Measurements from ENCODE around the gene MARS2.
"Not testable (repeated sequence)": the region's sequence is repeated elsewhere in the genome, so short reads cannot be mapped to it uniquely, and the experiment has no call there.

Gene MARS2

GRCh38 chr2:197675246-197675645 is 29.9 kb upstream of the MARS2 start, which contains the start of gene RFTN2:
Gene RFTN2 (minus strand): TSS chr2:197675587. CDS start chr2:197675458, 129 bp downstream.
- H3K4me1 ChIP-seq (ENCODE audit: control insufficient read depth, insufficient read depth, low read length), result no peaks in the 10 kb centered on the region
- H3K27me3 ChIP-seq (ENCODE audit: control insufficient read depth in 1 of 2, insufficient read depth in 2 of 2, low read length in 2 of 2), result no peaks in the 10 kb centered on the region
- H3K36me3 ChIP-seq (ENCODE audit: control insufficient read depth in 2 of 2, insufficient read depth in 2 of 2, low read length in 2 of 2), result no peaks in the 10 kb centered on the region
- peak within 1 kb of the TSS; percentile 42 to 48 for H3K9ac ChIP-seq (ENCODE audit: low read length in 2 of 2)
- H3K27ac ChIP-seq (ENCODE audit: low read length), result no peak within 1 kb of the TSS
- peak within 1 kb of the TSS; percentile 50 to 51 for H3K4me3 ChIP-seq (ENCODE audit: low read length in 2 of 2)
- no peaks in the 10 kb centered on the region for H3K9me3 ChIP-seq (ENCODE audit: control insufficient read depth in 2 of 2, low read length in 2 of 2)

- Histone ChIP-seq H3K4me3 (ENCODE audit: low read length in 2 of 2) (peak overlapping the region; percentile 50 to 51), H3K27me3 (ENCODE audit: control insufficient read depth in 1 of 2, insufficient read depth in 2 of 2, low read length in 2 of 2) (no peaks in the 10 kb centered on the region), H3K9ac (ENCODE audit: low read length in 2 of 2) (peak overlapping the region; percentile 42 to 48), H3K27ac (ENCODE audit: low read length) (no peak overlapping the region), H3K4me1 (ENCODE audit: control insufficient read depth, insufficient read depth, low read length) (no peaks in the 10 kb centered on the region), H3K9me3 (ENCODE audit: control insufficient read depth in 2 of 2, low read length in 2 of 2) (no peaks in the 10 kb centered on the region), H3K36me3 (ENCODE audit: control insufficient read depth in 2 of 2, insufficient read depth in 2 of 2, low read length in 2 of 2) (no peaks in the 10 kb centered on the region)
Observed at GRCh38 chr2:197675711-197676188, 29.4 kb upstream of the MARS2 start.

- Histone ChIP-seq H3K4me3 (ENCODE audit: low read length in 2 of 2) (no peak overlapping the region), H3K9ac (ENCODE audit: low read length in 2 of 2) (no peak overlapping the region), H3K9me3 (ENCODE audit: control insufficient read depth in 2 of 2, low read length in 2 of 2) (no peaks in the 10 kb centered on the region), H3K27ac (ENCODE audit: low read length) (no peak overlapping the region), H3K27me3 (ENCODE audit: control insufficient read depth in 1 of 2, insufficient read depth in 2 of 2, low read length in 2 of 2) (no peaks in the 10 kb centered on the region), H3K4me1 (ENCODE audit: control insufficient read depth, insufficient read depth, low read length) (no peaks in the 10 kb centered on the region), H3K36me3 (ENCODE audit: control insufficient read depth in 2 of 2, insufficient read depth in 2 of 2, low read length in 2 of 2) (no peaks in the 10 kb centered on the region)
Observed at GRCh38 chr2:197677056-197677455, 28.1 kb upstream of the MARS2 start.

DNA sequence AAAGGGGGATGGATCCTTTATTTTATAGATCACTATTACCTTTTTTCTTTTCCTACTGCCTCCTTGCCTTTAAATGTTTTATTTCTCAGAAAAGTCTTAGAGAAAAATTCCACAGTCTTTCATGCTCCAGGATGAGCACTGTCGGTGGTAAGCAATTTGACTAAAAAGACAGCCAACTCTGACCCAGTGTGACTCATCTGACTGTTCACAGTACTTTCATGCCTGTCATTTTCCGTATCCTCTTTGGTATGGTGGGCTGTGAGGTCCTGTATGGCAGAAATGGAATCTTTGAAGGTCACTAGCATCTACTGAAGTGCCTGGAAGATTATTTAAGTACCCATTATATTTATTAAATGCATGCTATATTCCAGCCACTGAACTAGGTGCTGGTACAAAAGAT is 27.7 kb upstream of the MARS2 start:
- Histone ChIP-seq H3K9me3 (ENCODE audit: control insufficient read depth in 2 of 2, low read length in 2 of 2) (no peaks in the 10 kb centered on the region), H3K27ac (ENCODE audit: low read length) (no peak overlapping the region), H3K36me3 (ENCODE audit: control insufficient read depth in 2 of 2, insufficient read depth in 2 of 2, low read length in 2 of 2) (no peaks in the 10 kb centered on the region), H3K4me1 (ENCODE audit: control insufficient read depth, insufficient read depth, low read length) (no peaks in the 10 kb centered on the region), H3K4me3 (ENCODE audit: low read length in 2 of 2) (no peak overlapping the region), H3K27me3 (ENCODE audit: control insufficient read depth in 1 of 2, insufficient read depth in 2 of 2, low read length in 2 of 2) (no peaks in the 10 kb centered on the region), H3K9ac (ENCODE audit: low read length in 2 of 2) (no peak overlapping the region)

DNA sequence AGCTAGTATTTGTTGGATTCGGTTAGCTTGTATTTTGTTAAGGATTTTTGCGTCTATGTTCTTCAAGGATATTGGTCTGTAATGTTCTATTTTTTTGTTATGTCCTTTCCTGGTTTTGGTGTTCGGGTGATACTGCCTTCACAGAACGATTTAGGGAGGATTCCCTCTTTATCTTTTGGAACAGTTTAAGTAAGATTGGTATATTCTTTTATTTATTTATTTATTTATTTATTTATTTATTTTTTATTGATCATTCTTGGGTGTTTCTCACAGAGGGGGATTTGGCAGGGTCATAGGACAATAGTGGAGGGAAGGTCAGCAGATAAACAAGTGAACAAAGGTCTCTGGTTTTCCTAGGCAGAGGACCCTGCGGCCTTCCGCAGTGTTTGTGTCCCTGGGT is 10.0 kb upstream of the MARS2 start:
- not testable (repeated sequence) for H3K27me3 ChIP-seq (ENCODE audit: control insufficient read depth in 1 of 2, insufficient read depth in 2 of 2, low read length in 2 of 2); H3K27ac ChIP-seq (ENCODE audit: low read length); H3K36me3 ChIP-seq (ENCODE audit: control insufficient read depth in 2 of 2, insufficient read depth in 2 of 2, low read length in 2 of 2); H3K9ac ChIP-seq (ENCODE audit: low read length in 2 of 2); H3K4me3 ChIP-seq (ENCODE audit: low read length in 2 of 2); H3K4me1 ChIP-seq (ENCODE audit: control insufficient read depth, insufficient read depth, low read length); H3K9me3 ChIP-seq (ENCODE audit: control insufficient read depth in 2 of 2, low read length in 2 of 2)

GRCh38 chr2:197695971-197696370 is 9.2 kb upstream of the MARS2 start:
- H3K9me3 ChIP-seq (ENCODE audit: control insufficient read depth in 2 of 2, low read length in 2 of 2); H3K4me3 ChIP-seq (ENCODE audit: low read length in 2 of 2); H3K36me3 ChIP-seq (ENCODE audit: control insufficient read depth in 2 of 2, insufficient read depth in 2 of 2, low read length in 2 of 2); H3K4me1 ChIP-seq (ENCODE audit: control insufficient read depth, insufficient read depth, low read length); H3K27me3 ChIP-seq (ENCODE audit: control insufficient read depth in 1 of 2, insufficient read depth in 2 of 2, low read length in 2 of 2); H3K27ac ChIP-seq (ENCODE audit: low read length); H3K9ac ChIP-seq (ENCODE audit: low read length in 2 of 2): not testable (repeated sequence)

DNA sequence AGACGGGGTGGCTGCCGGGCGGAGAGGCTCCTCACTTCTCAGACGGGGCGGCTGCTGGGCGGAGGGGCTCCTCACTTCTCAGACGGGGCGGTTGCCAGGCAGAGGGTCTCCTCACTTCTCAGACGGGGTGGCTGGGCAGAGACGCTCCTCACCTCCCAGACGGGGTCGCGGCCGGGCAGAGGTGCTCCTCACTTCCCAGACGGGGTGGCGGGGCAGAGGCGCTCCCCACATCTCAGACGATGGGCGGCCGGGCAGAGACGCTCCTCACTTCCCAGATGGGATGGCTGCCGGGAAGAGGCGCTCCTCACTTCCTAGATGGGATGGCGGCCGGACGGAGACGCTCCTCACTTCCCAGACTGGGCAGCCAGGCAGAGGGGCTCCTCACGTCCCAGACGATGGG is 8.6 kb upstream of the MARS2 start:
- H3K4me3 ChIP-seq (ENCODE audit: low read length in 2 of 2); H3K36me3 ChIP-seq (ENCODE audit: control insufficient read depth in 2 of 2, insufficient read depth in 2 of 2, low read length in 2 of 2); H3K9ac ChIP-seq (ENCODE audit: low read length in 2 of 2); H3K9me3 ChIP-seq (ENCODE audit: control insufficient read depth in 2 of 2, low read length in 2 of 2); H3K4me1 ChIP-seq (ENCODE audit: control insufficient read depth, insufficient read depth, low read length); H3K27ac ChIP-seq (ENCODE audit: low read length); H3K27me3 ChIP-seq (ENCODE audit: control insufficient read depth in 1 of 2, insufficient read depth in 2 of 2, low read length in 2 of 2): not testable (repeated sequence)

- not testable (repeated sequence) for H3K27me3 ChIP-seq (ENCODE audit: control insufficient read depth in 1 of 2, insufficient read depth in 2 of 2, low read length in 2 of 2); H3K27ac ChIP-seq (ENCODE audit: low read length); H3K4me1 ChIP-seq (ENCODE audit: control insufficient read depth, insufficient read depth, low read length); H3K9ac ChIP-seq (ENCODE audit: low read length in 2 of 2); H3K9me3 ChIP-seq (ENCODE audit: control insufficient read depth in 2 of 2, low read length in 2 of 2); H3K36me3 ChIP-seq (ENCODE audit: control insufficient read depth in 2 of 2, insufficient read depth in 2 of 2, low read length in 2 of 2); H3K4me3 ChIP-seq (ENCODE audit: low read length in 2 of 2)
Observed at GRCh38 chr2:197699724-197700123, 5.4 kb upstream of the MARS2 start.

DNA sequence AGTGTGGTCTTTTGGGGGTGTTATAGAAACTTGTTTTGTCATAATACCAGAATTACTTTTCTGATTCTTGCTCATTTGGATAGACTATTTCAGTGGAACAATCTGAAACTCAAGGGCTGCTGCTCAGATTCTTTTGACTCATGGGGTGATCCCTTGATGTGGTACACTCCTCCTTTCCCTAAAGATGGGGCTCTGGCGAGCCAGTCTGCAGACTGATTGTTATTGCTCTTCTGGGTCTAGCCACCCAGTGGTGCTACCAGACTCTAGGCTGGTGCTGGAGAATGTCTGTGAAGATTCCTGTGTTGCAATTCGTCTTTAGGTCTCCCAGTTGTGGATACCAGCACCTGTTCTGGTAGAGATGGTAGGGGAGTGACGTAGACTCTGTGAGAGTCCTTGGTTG is 4.2 kb upstream of the MARS2 start:
- Histone ChIP-seq H3K4me3 (ENCODE audit: low read length in 2 of 2) (no peak overlapping the region), H3K27me3 (ENCODE audit: control insufficient read depth in 1 of 2, insufficient read depth in 2 of 2, low read length in 2 of 2) (no peaks in the 10 kb centered on the region), H3K36me3 (ENCODE audit: control insufficient read depth in 2 of 2, insufficient read depth in 2 of 2, low read length in 2 of 2) (no peaks in the 10 kb centered on the region), H3K9ac (ENCODE audit: low read length in 2 of 2) (no peak overlapping the region), H3K9me3 (ENCODE audit: control insufficient read depth in 2 of 2, low read length in 2 of 2) (no peaks in the 10 kb centered on the region), H3K4me1 (ENCODE audit: control insufficient read depth, insufficient read depth, low read length) (peaks cover 2% of the 10 kb centered on the region), H3K27ac (ENCODE audit: low read length) (no peak overlapping the region)

DNA sequence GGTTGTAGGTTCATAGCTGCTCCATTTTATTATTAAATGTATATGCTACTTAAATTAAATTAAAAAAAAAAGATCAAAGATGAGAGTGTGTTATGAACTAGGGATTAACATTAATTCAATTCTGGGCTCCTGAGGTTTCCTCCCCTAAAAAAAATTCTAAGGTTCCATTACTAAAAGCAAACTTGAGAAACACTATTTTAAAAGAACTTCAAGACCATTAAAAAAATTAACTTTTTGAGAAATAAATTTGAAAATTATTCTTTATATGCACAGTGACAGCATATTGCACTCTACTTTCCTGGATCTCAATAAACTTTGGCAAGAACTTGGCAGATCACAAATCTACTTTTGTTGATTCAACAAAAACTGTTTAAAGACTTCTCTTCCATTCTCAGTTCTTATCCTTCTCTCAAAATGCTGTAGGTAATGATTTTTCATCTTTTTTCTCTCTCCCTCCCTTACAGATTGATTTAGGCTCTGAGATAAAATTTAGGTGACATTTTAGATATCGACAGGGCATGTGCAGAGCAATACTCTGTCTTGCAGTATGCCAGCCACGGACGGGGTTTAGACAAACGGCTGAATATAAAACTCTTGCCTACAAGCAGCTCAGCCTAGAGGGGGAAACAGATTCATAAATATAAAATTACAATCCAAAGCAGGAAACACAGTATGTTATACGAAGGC is 592 bp upstream of the MARS2 start:
- Histone ChIP-seq H3K9me3 (ENCODE audit: control insufficient read depth in 2 of 2, low read length in 2 of 2) (no peaks in the 10 kb centered on the region), H3K9ac (ENCODE audit: low read length in 2 of 2) (peak overlapping the region; percentile 81 to 89), H3K27me3 (ENCODE audit: control insufficient read depth in 1 of 2, insufficient read depth in 2 of 2, low read length in 2 of 2) (no peaks in the 10 kb centered on the region), H3K27ac (ENCODE audit: low read length) (peak overlapping the region; percentile 75), H3K4me1 (ENCODE audit: control insufficient read depth, insufficient read depth, low read length) (peaks cover 18% of the 10 kb centered on the region), H3K36me3 (ENCODE audit: control insufficient read depth in 2 of 2, insufficient read depth in 2 of 2, low read length in 2 of 2) (no peaks in the 10 kb centered on the region), H3K4me3 (ENCODE audit: low read length in 2 of 2) (peak overlapping the region; percentile 79 to 88)

- Histone ChIP-seq H3K27ac (ENCODE audit: low read length) (peak overlapping the region; percentile 26), H3K9me3 (ENCODE audit: control insufficient read depth in 2 of 2, low read length in 2 of 2) (no peaks in the 10 kb centered on the region), H3K36me3 (ENCODE audit: control insufficient read depth in 2 of 2, insufficient read depth in 2 of 2, low read length in 2 of 2) (no peaks in the 10 kb centered on the region), H3K4me3 (ENCODE audit: low read length in 2 of 2) (peak overlapping the region; percentile 94 to 95), H3K4me1 (ENCODE audit: control insufficient read depth, insufficient read depth, low read length) (peaks cover 18% of the 10 kb centered on the region), H3K27me3 (ENCODE audit: control insufficient read depth in 1 of 2, insufficient read depth in 2 of 2, low read length in 2 of 2) (no peaks in the 10 kb centered on the region), H3K9ac (ENCODE audit: low read length in 2 of 2) (peak overlapping the region; percentile 68 to 83)
Observed at GRCh38 chr2:197705912-197706838, 1.0 kb downstream of the MARS2 start.
